Neuronal stem cell (in vitro differentiated cells): ENCODE data around the gene GNAI2.
A peak's percentile ranks its signal among the peaks of the same experiment; 100 is the strongest.

Source experiments
- DNase-seq: peaks from one replicate; pipeline ENCODE4 v3.0.0-alpha.2; 2013; ENCODE audit warnings: low spot score
- H2AFZ ChIP-seq: one replicate; pipeline ENCODE4 v1.6.1; 2013; ENCODE audit warnings: mild to moderate bottlenecking, low read length, inconsistent platforms
- H2AK5ac ChIP-seq: 2 replicates; pipeline ENCODE4 v1.6.1; 2013; ENCODE audit warnings: low read depth, mild to moderate bottlenecking, inconsistent platforms, low read length, moderate library complexity, mixed read lengths
- H2BK120ac ChIP-seq: 2 replicates; pipeline ENCODE4 v1.6.1; 2013; ENCODE audit warnings: low read depth, mild to moderate bottlenecking, inconsistent platforms, low read length, moderate library complexity, mixed read lengths
- H2BK12ac ChIP-seq: one replicate; pipeline ENCODE4 v1.6.1; 2013; ENCODE audit warnings: low read length, inconsistent platforms
- H2BK15ac ChIP-seq: 2 replicates; pipeline ENCODE4 v1.6.1; 2013; ENCODE audit warnings: mild to moderate bottlenecking, low read length, inconsistent platforms, mixed read lengths
- H2BK5ac ChIP-seq: one replicate; pipeline ENCODE4 v1.6.1; 2013; ENCODE audit warnings: inconsistent platforms, mild to moderate bottlenecking, low read length, moderate library complexity
- H3K14ac ChIP-seq: one replicate; pipeline ENCODE4 v1.6.1; 2013; ENCODE audit warnings: low read length, inconsistent platforms
- H3K18ac ChIP-seq: 2 replicates; pipeline ENCODE4 v1.6.1; 2013; ENCODE audit warnings: low read length, inconsistent platforms
- H3K23ac ChIP-seq: 2 replicates; pipeline ENCODE4 v1.6.1; 2013; ENCODE audit warnings: low read depth, mild to moderate bottlenecking, mixed read lengths, low read length, inconsistent platforms; ENCODE audit not compliant: poor library complexity
- H3K27ac ChIP-seq: replicated peaks from 3 replicates; pipeline ENCODE4 v1.5.1; 2013; ENCODE audit warnings: low read length, inconsistent platforms
- H3K27me3 ChIP-seq, 3 experiments: 2 replicates each; pipeline ENCODE4 v1.6.1; 2013; ENCODE audit warnings: low read length in 3 of 3, mild to moderate bottlenecking in 2 of 3, inconsistent platforms in 1 of 3, low read depth in 1 of 3, mixed read lengths in 1 of 3, moderate library complexity in 1 of 3; ENCODE audit not compliant: control insufficient read depth in 3 of 3, insufficient read depth in 3 of 3
- H3K36me3 ChIP-seq, 2 donors: replicated peaks in 1 of 2; 2 replicates each; pipeline ENCODE4 v1.6.1; 2013; ENCODE audit warnings: low read length in 2 of 2; ENCODE audit not compliant: control insufficient read depth in 2 of 2, insufficient read depth in 2 of 2
- H3K4ac ChIP-seq: 2 replicates; pipeline ENCODE4 v1.6.1; 2013; ENCODE audit warnings: inconsistent platforms, mild to moderate bottlenecking, low read length, moderate library complexity
- H3K4me1 ChIP-seq, 2 donors: 1 replicate in 1 of 2; 2 replicates in 1 of 2; pipeline ENCODE4 v1.6.1; 2013; ENCODE audit warnings: low read length in 2 of 2, low read depth in 1 of 2; ENCODE audit not compliant: control insufficient read depth in 2 of 2, insufficient read depth in 1 of 2
- H3K4me2 ChIP-seq: one replicate; pipeline ENCODE4 v1.6.1; 2013; ENCODE audit warnings: mild to moderate bottlenecking, low read length, inconsistent platforms; ENCODE audit not compliant: insufficient read depth, poor library complexity, severe bottlenecking
- H3K4me3 ChIP-seq, 2 donors: 2 replicates each; pipeline ENCODE4 v1.5.1; 2013; ENCODE audit warnings: low read length in 2 of 2, mild to moderate bottlenecking in 2 of 2, inconsistent platforms in 1 of 2, moderate library complexity in 1 of 2
- H3K79me1 ChIP-seq: one replicate; pipeline ENCODE4 v1.6.1; 2013; ENCODE audit warnings: low read depth, mild to moderate bottlenecking, inconsistent platforms, low read length, moderate library complexity
- H3K9ac ChIP-seq: one replicate; pipeline ENCODE4 v1.6.1; 2013; ENCODE audit warnings: mild to moderate bottlenecking, low read depth, low read length, inconsistent platforms; ENCODE audit not compliant: poor library complexity
- H3K9me3 ChIP-seq, 2 donors: replicated peaks in 1 of 2; 2 replicates each; pipeline versions ENCODE3 to v1.6.1; 2013; ENCODE audit warnings: low read length in 2 of 2, mild to moderate bottlenecking in 2 of 2, inconsistent platforms in 1 of 2, low read depth in 1 of 2, mixed read lengths in 1 of 2, moderate library complexity in 1 of 2; ENCODE audit not compliant: control insufficient read depth in 2 of 2, insufficient read depth in 1 of 2
- H4K8ac ChIP-seq: one replicate; pipeline ENCODE4 v1.6.1; 2013; ENCODE audit warnings: low read depth, mild to moderate bottlenecking, inconsistent platforms, low read length, moderate library complexity
- H4K91ac ChIP-seq: one replicate; pipeline ENCODE4 v1.6.1; 2013; ENCODE audit warnings: low read length, low read depth, mild to moderate bottlenecking, inconsistent platforms; ENCODE audit not compliant: poor library complexity
- WGBS, 2 donors: extraction: QIAGEN DNeasy Blood & Tissue Kit; methylation state at CpG; one replicate each; pipeline ENCODE4 v1.1.7; 2013; ENCODE audit warnings: missing lambda C conversion rate in 2 of 2, mixed read lengths in 1 of 2; ENCODE audit not compliant: insufficient read length in 2 of 2, insufficient replicate concordance in 1 of 2; ENCODE audit errors: extremely low coverage in 2 of 2; 5-methylcytosine and 5-hydroxymethylcytosine counted together

The GNAI2 gene

DNA sequence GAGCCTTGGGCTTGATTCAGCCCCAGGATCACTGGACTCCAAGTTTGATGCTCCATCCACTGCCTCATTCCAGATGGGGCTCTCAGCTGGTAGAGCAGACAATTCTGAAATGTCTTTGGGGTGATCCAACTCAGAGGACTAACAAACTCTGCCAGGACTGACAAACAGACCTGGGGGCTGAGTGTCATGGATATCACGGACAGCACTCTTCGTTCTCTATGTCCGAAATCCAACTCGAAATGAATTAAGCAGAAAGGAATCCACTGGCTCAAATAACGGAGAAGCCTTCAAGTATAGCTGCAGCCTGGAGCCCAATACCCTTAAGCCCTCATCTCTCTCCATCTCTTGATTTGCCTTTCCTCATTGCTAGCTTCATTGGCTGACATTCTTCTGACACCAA lies 16.7 kb upstream of the GNAI2 start:
- no peak overlapping the region for H3K18ac ChIP-seq
- no peak overlapping the region for H3K27ac ChIP-seq
- no peak overlapping the region for H4K8ac ChIP-seq
- no peak overlapping the region for H3K4ac ChIP-seq
- no peaks in the 10 kb centered on the region for H3K36me3 ChIP-seq
- peaks cover 0 to 34% (median 0%) of the 10 kb centered on the region in 3 experiments for H3K27me3 ChIP-seq
- no peaks in the 10 kb centered on the region for H3K9me3 ChIP-seq
- no peak overlapping the region for H3K4me2 ChIP-seq
- DNase-seq = no peak
- H2AK5ac ChIP-seq = no peak overlapping the region
- H3K9ac ChIP-seq = no peak overlapping the region
- no peaks in the 10 kb centered on the region for H3K79me1 ChIP-seq
- H2BK15ac ChIP-seq = no peak overlapping the region
- no peak overlapping the region for H3K4me3 ChIP-seq
- H3K4me1 ChIP-seq = peaks cover 0 to 18% of the 10 kb centered on the region in 2 donors
- H2BK120ac ChIP-seq = no peak overlapping the region
- no peak overlapping the region for H2BK12ac ChIP-seq
- H2AFZ ChIP-seq = no peak overlapping the region
- H3K14ac ChIP-seq = no peak overlapping the region
- no peak overlapping the region for H2BK5ac ChIP-seq
- no peak overlapping the region for H3K23ac ChIP-seq
- WGBS, 2 donors = no CpG with 5 or more reads among the region's 5 CpGs
- no peak overlapping the region for H4K91ac ChIP-seq

DNA sequence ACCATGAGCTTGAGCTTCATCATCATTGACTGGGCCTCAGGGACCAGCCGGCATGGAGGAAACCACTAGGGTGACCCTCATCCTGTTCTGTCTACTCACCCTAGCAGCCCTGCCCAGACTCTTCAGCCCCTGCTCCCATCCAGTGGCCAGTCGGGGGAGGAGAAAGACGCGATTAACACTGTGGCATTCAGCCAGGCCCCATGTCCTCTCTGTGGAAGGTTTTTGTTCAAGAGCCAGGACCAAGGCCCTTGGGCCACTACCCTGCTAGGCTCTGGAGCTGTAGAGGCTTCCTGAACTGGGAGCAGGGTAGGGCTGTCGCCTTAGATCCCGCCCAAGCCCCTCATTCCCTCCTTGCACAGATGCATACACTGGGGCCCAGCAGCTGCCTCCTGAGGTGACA lies 15.9 kb upstream of the GNAI2 start:
- Histone ChIP-seq H2BK5ac (no peak overlapping the region), H2BK15ac (no peak overlapping the region), H3K4me1 (peaks cover 0 to 18% of the 10 kb centered on the region in 2 donors), H2AFZ (peak overlapping the region; percentile 0), H3K18ac (peak overlapping the region; percentile 67), H3K4me2 (no peak overlapping the region), H3K9ac (peak overlapping the region; percentile 39), H3K14ac (peak overlapping the region; percentile 58), H3K4ac (no peak overlapping the region), H3K36me3 (no peaks in the 10 kb centered on the region), H3K79me1 (no peaks in the 10 kb centered on the region), H3K27me3 (peaks cover 0 to 31% (median 2%) of the 10 kb centered on the region in 3 experiments), H2BK12ac (no peak overlapping the region), H3K23ac (peak overlapping the region; percentile 57), H2BK120ac (no peak overlapping the region), H3K27ac (no peak overlapping the region), H4K91ac (no peak overlapping the region), H4K8ac (no peak overlapping the region), H2AK5ac (no peak overlapping the region), H3K4me3 (no peak overlapping the region), H3K9me3 (no peaks in the 10 kb centered on the region)
- no CpG with 5 or more reads among the region's 6 CpGs for WGBS, 2 donors
- DNase-seq = no peak

DNA sequence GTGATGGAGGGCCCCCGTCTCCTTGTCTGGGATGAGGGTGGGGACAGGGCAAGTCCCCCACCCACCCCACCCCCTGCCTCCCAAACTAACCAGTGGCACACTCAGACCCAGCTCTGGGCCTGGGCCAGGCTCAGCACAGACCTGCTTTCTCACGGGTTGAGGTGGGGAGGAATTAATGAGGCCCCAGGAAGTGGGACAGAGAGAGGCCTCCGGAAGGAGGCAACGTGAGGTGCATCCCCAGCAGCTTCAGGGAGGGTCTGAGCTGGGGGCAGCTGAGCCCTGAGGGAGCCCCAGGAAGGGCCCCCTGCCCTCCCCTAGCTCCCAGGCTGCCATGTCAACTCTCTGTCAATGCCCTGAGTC lies 15.0 kb upstream of the GNAI2 start:
- Histone ChIP-seq H3K9ac (no peak overlapping the region), H3K79me1 (no peaks in the 10 kb centered on the region), H3K4me3 (no peak overlapping the region), H4K8ac (no peak overlapping the region), H3K36me3 (no peaks in the 10 kb centered on the region), H3K27me3 (peaks cover 0 to 29% (median 2%) of the 10 kb centered on the region in 3 experiments), H3K14ac (no peak overlapping the region), H3K4ac (no peak overlapping the region), H3K23ac (no peak overlapping the region), H3K4me1 (peaks cover 0 to 18% of the 10 kb centered on the region in 2 donors), H3K18ac (no peak overlapping the region), H3K27ac (no peak overlapping the region), H2AFZ (peak overlapping the region; percentile 75), H2BK12ac (peak overlapping the region; percentile 63), H2BK15ac (no peak overlapping the region), H3K9me3 (no peaks in the 10 kb centered on the region), H3K4me2 (no peak overlapping the region), H2BK5ac (peak overlapping the region; percentile 48), H2BK120ac (peak overlapping the region; percentile 81), H2AK5ac (peak overlapping the region; percentile 51), H4K91ac (no peak overlapping the region)
- DNase-seq = no peak
- WGBS, 2 donors = no CpG with 5 or more reads among the region's 4 CpGs

DNA sequence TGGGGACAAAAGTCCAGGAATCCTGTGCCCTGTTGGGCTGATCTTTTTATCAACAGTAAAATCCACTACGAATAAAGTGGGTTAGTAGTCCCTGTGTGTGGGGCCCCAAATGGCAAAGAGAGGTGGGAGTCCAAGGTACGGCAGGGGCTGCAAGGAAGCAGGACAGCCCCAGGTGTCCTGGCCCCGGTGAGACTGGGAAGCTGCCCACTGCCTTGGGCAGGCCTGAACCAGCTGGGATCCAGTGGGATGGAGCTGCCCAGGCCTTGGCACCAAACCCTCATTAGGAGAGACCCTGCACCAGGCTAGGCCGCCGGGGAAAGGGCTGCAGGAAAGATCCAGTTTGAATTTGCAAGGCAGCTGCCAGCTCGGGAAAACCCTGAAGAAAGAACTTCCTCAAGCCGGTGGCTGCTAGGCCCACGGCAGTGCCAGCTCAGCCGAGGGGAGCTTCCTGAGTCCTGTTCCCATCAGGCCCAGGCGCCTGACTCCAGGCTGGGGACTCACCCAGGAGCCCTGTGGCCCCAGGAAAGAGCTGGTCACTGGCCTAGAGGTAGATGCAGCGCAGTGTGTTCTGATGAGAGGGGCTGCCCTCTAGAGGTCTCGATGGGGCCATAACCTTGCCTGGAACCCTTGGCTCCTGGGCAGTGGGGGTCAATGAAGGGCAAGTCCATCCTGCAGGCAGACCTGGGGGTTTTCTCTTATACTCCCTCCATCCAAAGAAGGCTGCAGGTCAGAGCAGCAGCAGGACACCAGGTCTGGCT lies 14.4 kb upstream of the GNAI2 start:
- H2BK15ac ChIP-seq = peak overlapping the region; percentile 38
- H2BK12ac ChIP-seq = peak overlapping the region; percentile 73
- H3K9me3 ChIP-seq = no peaks in the 10 kb centered on the region
- H3K4me3 ChIP-seq = no peak overlapping the region
- peaks cover 0 to 29% (median 2%) of the 10 kb centered on the region in 3 experiments for H3K27me3 ChIP-seq
- H3K4me1 ChIP-seq = peaks cover 2 to 18% of the 10 kb centered on the region in 2 donors
- H2AFZ ChIP-seq = peak overlapping the region; percentile 75
- H3K14ac ChIP-seq = no peak overlapping the region
- no peak overlapping the region for H3K27ac ChIP-seq
- peak overlapping the region; percentile 85 for H3K18ac ChIP-seq
- peak overlapping the region; percentile 48 for H2BK5ac ChIP-seq
- H4K8ac ChIP-seq = no peak overlapping the region
- H3K23ac ChIP-seq = no peak overlapping the region
- no peak overlapping the region for H3K4me2 ChIP-seq
- no peak overlapping the region for H3K4ac ChIP-seq
- peak overlapping the region; percentile 86 for H2AK5ac ChIP-seq
- WGBS, 2 donors = no CpG with 5 or more reads among the region's 12 CpGs
- peak overlapping the region; percentile 81 for H2BK120ac ChIP-seq
- DNase-seq = no peak
- no peaks in the 10 kb centered on the region for H3K79me1 ChIP-seq
- no peaks in the 10 kb centered on the region for H3K36me3 ChIP-seq
- peak overlapping the region; percentile 44 for H3K9ac ChIP-seq
- H4K91ac ChIP-seq = no peak overlapping the region
